Upper lobe of right lung (tissue), 1 donor: ENCODE data around the gene KDM6A. TPM values are rescaled to one million over a fixed set of nuclear protein-coding genes. Genes with fewer than 3 reads are reported as not detected.
"Not testable (repeated sequence)": the region's sequence is repeated elsewhere in the genome, so short reads cannot be mapped to it uniquely, and the experiment has no call there.

Experiments used
- ATAC-seq: fragments of 200-7000 bp; cut with Tn5 transposase; one replicate; pipeline ENCODE4 v1.9.1; 2020; ENCODE audit warnings: mild to moderate bottlenecking, moderate library complexity
- DNase-seq: peaks from one replicate; pipeline ENCODE4 v3.0.0-alpha.2; 2020
- H3K27ac ChIP-seq: fragments of 200-600 bp; one replicate; pipeline ENCODE4 v1.8.0; 2022
- H3K27me3 ChIP-seq: fragments of 200-600 bp; one replicate; pipeline ENCODE4 v1.8.0; 2022; ENCODE audit warnings: mild to moderate bottlenecking
- H3K36me3 ChIP-seq: fragments of 200-600 bp; one replicate; pipeline ENCODE4 v1.8.0; 2022
- H3K4me1 ChIP-seq: fragments of 200-600 bp; one replicate; pipeline ENCODE4 v1.8.0; 2022
- H3K4me3 ChIP-seq: fragments of 200-600 bp; one replicate; pipeline ENCODE4 v1.8.0; 2022; ENCODE audit warnings: mild to moderate bottlenecking
- H3K9me3 ChIP-seq: fragments of 200-600 bp; one replicate; pipeline ENCODE4 v1.8.0; 2022
- intact Hi-C: fragments of 100-400 bp; cut with DNase I; formaldehyde crosslinking; loops from one replicate; pipeline ENCODE4 v1.11.0; 2022
- total RNA-seq: library from RNA; stranded (reverse); fragmentation: NEBNext Ultra II Directional; extraction: Animal tissue kit (Norgen Biotek cat#: 25700); gene quantifications from one replicate; pipeline ENCODE4 v1.2.1, GENCODE V29; 2021
- TF ChIP-seq, protein P1 (sequence below): fragments of 200-600 bp; IDR thresholded peaks from one replicate; pipeline ENCODE4 v1.8.0; 2022; ENCODE audit warnings: antibody characterized with exemption
- donor health status: DM: no; HTN: yes; CAD: no; lungs with severe emphysema.

KDM6A gene
- total RNA-seq, 1 donor from 2014 or later = 24.7 TPM

DNA sequence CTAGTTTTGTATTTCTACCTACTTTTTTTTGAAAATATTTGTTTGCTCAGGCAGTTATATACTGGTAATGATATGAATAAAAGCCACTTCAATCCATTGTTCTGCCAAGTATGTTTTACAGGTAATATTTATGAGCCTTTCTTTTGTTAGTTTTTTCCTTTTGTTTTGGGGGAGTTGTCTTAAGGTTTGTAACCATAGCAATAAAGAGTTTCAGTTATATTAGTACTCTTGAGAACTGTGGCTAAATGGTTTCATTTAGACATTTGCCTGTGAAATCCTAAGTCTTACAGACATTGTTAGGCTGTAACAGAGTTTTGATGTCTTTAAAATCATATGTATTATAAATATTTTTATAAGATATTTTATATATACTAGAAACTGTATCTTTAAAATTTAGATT lies 177.6 kb downstream of the KDM6A start:
- DNase-seq = no peak
- TF ChIP-seq, protein P1, sequence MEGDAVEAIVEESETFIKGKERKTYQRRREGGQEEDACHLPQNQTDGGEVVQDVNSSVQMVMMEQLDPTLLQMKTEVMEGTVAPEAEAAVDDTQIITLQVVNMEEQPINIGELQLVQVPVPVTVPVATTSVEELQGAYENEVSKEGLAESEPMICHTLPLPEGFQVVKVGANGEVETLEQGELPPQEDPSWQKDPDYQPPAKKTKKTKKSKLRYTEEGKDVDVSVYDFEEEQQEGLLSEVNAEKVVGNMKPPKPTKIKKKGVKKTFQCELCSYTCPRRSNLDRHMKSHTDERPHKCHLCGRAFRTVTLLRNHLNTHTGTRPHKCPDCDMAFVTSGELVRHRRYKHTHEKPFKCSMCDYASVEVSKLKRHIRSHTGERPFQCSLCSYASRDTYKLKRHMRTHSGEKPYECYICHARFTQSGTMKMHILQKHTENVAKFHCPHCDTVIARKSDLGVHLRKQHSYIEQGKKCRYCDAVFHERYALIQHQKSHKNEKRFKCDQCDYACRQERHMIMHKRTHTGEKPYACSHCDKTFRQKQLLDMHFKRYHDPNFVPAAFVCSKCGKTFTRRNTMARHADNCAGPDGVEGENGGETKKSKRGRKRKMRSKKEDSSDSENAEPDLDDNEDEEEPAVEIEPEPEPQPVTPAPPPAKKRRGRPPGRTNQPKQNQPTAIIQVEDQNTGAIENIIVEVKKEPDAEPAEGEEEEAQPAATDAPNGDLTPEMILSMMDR = no peak
- intact Hi-C loops = no loop called here

DNA sequence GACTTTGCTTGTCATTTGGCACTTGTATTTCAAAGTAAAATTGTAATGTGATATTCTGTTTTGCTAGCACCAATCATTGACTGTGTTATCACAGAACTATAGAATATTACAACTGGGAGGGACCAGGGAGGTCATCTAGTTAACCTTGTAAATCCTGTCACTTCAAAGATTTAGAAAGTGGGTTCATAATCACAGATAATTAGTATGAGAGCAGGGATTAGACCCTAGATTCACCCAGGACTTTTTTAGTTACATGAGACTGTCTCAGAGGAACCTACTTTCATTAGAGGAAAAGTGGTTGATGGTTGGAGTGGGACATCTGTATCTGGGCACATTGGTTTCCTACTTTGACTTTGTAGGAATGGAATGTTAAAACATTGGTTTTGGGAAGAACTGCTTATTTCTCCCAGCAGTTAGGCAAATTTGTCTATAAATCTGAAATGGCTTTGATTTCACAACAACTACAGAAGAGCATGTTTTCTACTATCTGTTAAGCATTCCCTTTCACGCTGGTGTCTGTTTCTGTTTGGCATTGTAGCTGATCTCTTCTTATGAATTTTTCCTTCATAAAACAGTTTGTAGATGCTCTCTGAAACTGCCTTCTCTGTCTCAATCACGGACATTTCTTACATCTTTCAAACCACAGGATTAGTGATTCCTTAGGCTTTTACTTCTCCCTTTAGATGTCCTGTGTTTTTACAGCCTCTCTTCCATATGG lies 183.6 kb downstream of the KDM6A start:
- H3K27ac ChIP-seq = no peak overlapping the region
- DNase-seq (no peak), ATAC-seq (no peak)
- intact Hi-C loops = no loop called here
- TF ChIP-seq, protein P1 = no peak
- no peaks in the 10 kb centered on the region for H3K36me3 ChIP-seq
- H3K4me1 ChIP-seq = no peaks in the 10 kb centered on the region
- H3K27me3 ChIP-seq = no peaks in the 10 kb centered on the region
- H3K9me3 ChIP-seq = no peaks in the 10 kb centered on the region
- H3K4me3 ChIP-seq = no peak overlapping the region

More for the DNA sequence above, 177.6 kb downstream of the KDM6A start:
- Histone ChIP-seq H3K27me3 (no peaks in the 10 kb centered on the region), H3K27ac (no peak overlapping the region), H3K36me3 (no peaks in the 10 kb centered on the region), H3K9me3 (no peaks in the 10 kb centered on the region), H3K4me3 (no peak overlapping the region), H3K4me1 (no peaks in the 10 kb centered on the region)
- no peak for ATAC-seq

DNA sequence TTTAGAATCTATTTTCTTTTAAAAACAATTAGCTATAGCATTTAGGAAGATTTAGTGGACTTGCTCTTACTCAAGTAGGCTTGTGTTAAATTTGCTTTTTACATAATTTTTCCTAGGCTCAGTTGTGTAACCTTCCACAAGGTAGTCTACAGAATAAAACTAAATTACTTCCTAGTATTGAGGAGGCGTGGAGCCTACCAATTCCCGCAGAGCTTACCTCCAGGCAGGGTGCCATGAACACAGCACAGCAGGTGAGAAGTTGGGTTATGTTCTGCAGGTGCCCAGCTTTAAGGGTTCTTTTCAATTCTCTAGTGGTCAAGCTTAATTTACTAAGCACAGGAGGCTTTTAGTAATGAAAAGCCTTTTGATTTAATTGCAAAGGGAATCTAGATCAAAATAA lies 186.9 kb downstream of the KDM6A start:
- H3K4me3 ChIP-seq, H3K27ac ChIP-seq, H3K9me3 ChIP-seq, H3K27me3 ChIP-seq, ATAC-seq, intact Hi-C loops, H3K4me1 ChIP-seq, DNase-seq: not testable (repeated sequence)
- H3K36me3 ChIP-seq = peaks cover 15% of the 10 kb centered on the region

DNA sequence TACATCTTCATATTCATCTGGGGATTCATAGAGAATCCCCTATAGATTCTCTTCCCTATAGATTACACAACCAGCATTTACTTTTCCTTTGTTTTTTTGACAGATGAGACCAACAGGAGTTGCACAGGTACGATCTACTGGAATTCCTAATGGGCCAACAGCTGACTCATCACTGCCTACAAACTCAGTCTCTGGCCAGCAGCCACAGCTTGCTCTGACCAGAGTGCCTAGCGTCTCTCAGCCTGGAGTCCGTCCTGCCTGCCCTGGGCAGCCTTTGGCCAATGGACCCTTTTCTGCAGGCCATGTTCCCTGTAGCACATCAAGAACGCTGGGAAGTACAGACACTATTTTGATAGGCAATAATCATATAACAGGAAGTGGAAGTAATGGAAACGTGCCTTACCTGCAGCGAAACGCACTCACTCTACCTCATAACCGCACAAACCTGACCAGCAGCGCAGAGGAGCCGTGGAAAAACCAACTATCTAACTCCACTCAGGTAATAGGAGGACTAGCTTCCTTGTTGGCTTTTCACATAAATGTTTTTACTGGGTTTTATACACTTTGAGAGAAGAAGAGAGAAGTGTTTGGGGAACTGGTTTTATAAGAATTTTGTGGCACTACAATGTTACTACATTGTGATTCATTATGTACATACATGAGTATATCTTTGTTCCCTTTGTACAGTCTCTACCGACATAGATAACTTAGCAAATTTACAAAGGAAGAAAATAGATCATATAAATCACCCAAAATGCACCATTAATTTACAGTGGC lies 190.5 kb downstream of the KDM6A start:
- ATAC-seq = no peak
- no peaks in the 10 kb centered on the region for H3K4me1 ChIP-seq
- intact Hi-C loops = no loop called here
- no peaks in the 10 kb centered on the region for H3K9me3 ChIP-seq
- no peak for DNase-seq
- peaks cover 15% of the 10 kb centered on the region for H3K36me3 ChIP-seq
- H3K27ac ChIP-seq = no peak overlapping the region
- no peaks in the 10 kb centered on the region for H3K27me3 ChIP-seq
- no peak overlapping the region for H3K4me3 ChIP-seq
- TF ChIP-seq, protein P1 = no peak

DNA sequence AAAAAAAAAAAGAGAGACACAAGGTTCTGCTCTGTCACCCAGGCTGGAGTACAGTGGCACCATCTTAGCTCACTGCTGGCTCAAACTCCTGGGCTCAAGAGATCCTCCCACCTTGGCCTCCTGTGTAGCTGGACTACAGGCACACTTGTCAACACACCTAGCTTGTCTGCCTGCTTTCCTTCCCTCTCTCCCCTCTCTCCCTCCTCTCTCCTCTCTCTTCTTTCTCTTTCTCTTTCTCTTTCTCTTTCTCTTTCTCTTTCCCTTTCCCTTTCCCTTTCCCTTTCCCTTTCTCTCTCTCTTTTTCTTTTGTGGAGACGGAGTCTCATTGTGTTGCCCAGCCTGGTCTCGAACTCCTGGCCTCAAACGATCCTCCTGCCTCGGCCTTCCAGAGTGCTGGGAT lies 195.6 kb downstream of the KDM6A start:
- intact Hi-C loops = no loop called here
- H3K4me1 ChIP-seq = no peaks in the 10 kb centered on the region
- H3K36me3 ChIP-seq = peaks cover 19% of the 10 kb centered on the region
- no peak overlapping the region for H3K4me3 ChIP-seq
- TF ChIP-seq, protein P1 = no peak
- no peaks in the 10 kb centered on the region for H3K9me3 ChIP-seq
- ATAC-seq (no peak), DNase-seq (no peak)
- no peak overlapping the region for H3K27ac ChIP-seq
- H3K27me3 ChIP-seq = no peaks in the 10 kb centered on the region
